Neuronal stem cell (in vitro differentiated cells): ENCODE measurements around the gene SH3PXD2A.

Source experiments
- DNase-seq: peaks from one replicate; pipeline ENCODE4 v3.0.0-alpha.2; 2013; ENCODE audit warnings: low spot score
- H2AFZ ChIP-seq: one replicate; pipeline ENCODE4 v1.6.1; 2013; ENCODE audit warnings: mild to moderate bottlenecking, low read length, inconsistent platforms
- H2AK5ac ChIP-seq: 2 replicates; pipeline ENCODE4 v1.6.1; 2013; ENCODE audit warnings: low read depth, mild to moderate bottlenecking, inconsistent platforms, low read length, moderate library complexity, mixed read lengths
- H2BK120ac ChIP-seq: 2 replicates; pipeline ENCODE4 v1.6.1; 2013; ENCODE audit warnings: low read depth, mild to moderate bottlenecking, inconsistent platforms, low read length, moderate library complexity, mixed read lengths
- H2BK12ac ChIP-seq: one replicate; pipeline ENCODE4 v1.6.1; 2013; ENCODE audit warnings: low read length, inconsistent platforms
- H2BK15ac ChIP-seq: 2 replicates; pipeline ENCODE4 v1.6.1; 2013; ENCODE audit warnings: mild to moderate bottlenecking, low read length, inconsistent platforms, mixed read lengths
- H2BK5ac ChIP-seq: one replicate; pipeline ENCODE4 v1.6.1; 2013; ENCODE audit warnings: inconsistent platforms, mild to moderate bottlenecking, low read length, moderate library complexity
- H3K14ac ChIP-seq: one replicate; pipeline ENCODE4 v1.6.1; 2013; ENCODE audit warnings: low read length, inconsistent platforms
- H3K18ac ChIP-seq: 2 replicates; pipeline ENCODE4 v1.6.1; 2013; ENCODE audit warnings: low read length, inconsistent platforms
- H3K23ac ChIP-seq: 2 replicates; pipeline ENCODE4 v1.6.1; 2013; ENCODE audit warnings: low read depth, mild to moderate bottlenecking, mixed read lengths, low read length, inconsistent platforms; ENCODE audit not compliant: poor library complexity
- H3K27ac ChIP-seq: replicated peaks from 3 replicates; pipeline ENCODE4 v1.5.1; 2013; ENCODE audit warnings: low read length, inconsistent platforms
- H3K27me3 ChIP-seq, 3 experiments: 2 replicates each; pipeline ENCODE4 v1.6.1; 2013; ENCODE audit warnings: low read length in 3 of 3, mild to moderate bottlenecking in 2 of 3, inconsistent platforms in 1 of 3, low read depth in 1 of 3, mixed read lengths in 1 of 3, moderate library complexity in 1 of 3; ENCODE audit not compliant: control insufficient read depth in 3 of 3, insufficient read depth in 3 of 3
- H3K36me3 ChIP-seq, 2 donors: replicated peaks in 1 of 2; 2 replicates each; pipeline ENCODE4 v1.6.1; 2013; ENCODE audit warnings: low read length in 2 of 2; ENCODE audit not compliant: control insufficient read depth in 2 of 2, insufficient read depth in 2 of 2
- H3K4ac ChIP-seq: 2 replicates; pipeline ENCODE4 v1.6.1; 2013; ENCODE audit warnings: inconsistent platforms, mild to moderate bottlenecking, low read length, moderate library complexity
- H3K4me1 ChIP-seq, 2 donors: 1 replicate in 1 of 2; 2 replicates in 1 of 2; pipeline ENCODE4 v1.6.1; 2013; ENCODE audit warnings: low read length in 2 of 2, low read depth in 1 of 2; ENCODE audit not compliant: control insufficient read depth in 2 of 2, insufficient read depth in 1 of 2
- H3K4me2 ChIP-seq: one replicate; pipeline ENCODE4 v1.6.1; 2013; ENCODE audit warnings: mild to moderate bottlenecking, low read length, inconsistent platforms; ENCODE audit not compliant: insufficient read depth, poor library complexity, severe bottlenecking
- H3K4me3 ChIP-seq, 2 donors: 2 replicates each; pipeline ENCODE4 v1.5.1; 2013; ENCODE audit warnings: low read length in 2 of 2, mild to moderate bottlenecking in 2 of 2, inconsistent platforms in 1 of 2, moderate library complexity in 1 of 2
- H3K79me1 ChIP-seq: one replicate; pipeline ENCODE4 v1.6.1; 2013; ENCODE audit warnings: low read depth, mild to moderate bottlenecking, inconsistent platforms, low read length, moderate library complexity
- H3K9ac ChIP-seq: one replicate; pipeline ENCODE4 v1.6.1; 2013; ENCODE audit warnings: mild to moderate bottlenecking, low read depth, low read length, inconsistent platforms; ENCODE audit not compliant: poor library complexity
- H3K9me3 ChIP-seq, 2 donors: replicated peaks in 1 of 2; 2 replicates each; pipeline versions ENCODE3 to v1.6.1; 2013; ENCODE audit warnings: low read length in 2 of 2, mild to moderate bottlenecking in 2 of 2, inconsistent platforms in 1 of 2, low read depth in 1 of 2, mixed read lengths in 1 of 2, moderate library complexity in 1 of 2; ENCODE audit not compliant: control insufficient read depth in 2 of 2, insufficient read depth in 1 of 2
- H4K8ac ChIP-seq: one replicate; pipeline ENCODE4 v1.6.1; 2013; ENCODE audit warnings: low read depth, mild to moderate bottlenecking, inconsistent platforms, low read length, moderate library complexity
- H4K91ac ChIP-seq: one replicate; pipeline ENCODE4 v1.6.1; 2013; ENCODE audit warnings: low read length, low read depth, mild to moderate bottlenecking, inconsistent platforms; ENCODE audit not compliant: poor library complexity
- WGBS, 2 donors: extraction: QIAGEN DNeasy Blood & Tissue Kit; methylation state at CpG; one replicate each; pipeline ENCODE4 v1.1.7; 2013; ENCODE audit warnings: missing lambda C conversion rate in 2 of 2, mixed read lengths in 1 of 2; ENCODE audit not compliant: insufficient read length in 2 of 2, insufficient replicate concordance in 1 of 2; ENCODE audit errors: extremely low coverage in 2 of 2; 5-methylcytosine and 5-hydroxymethylcytosine counted together

Gene SH3PXD2A

GRCh38 chr10:103620891-103621782, 234.2 kb downstream of the SH3PXD2A start:
- peaks cover 0 to 6% of the 10 kb centered on the region in 2 donors for H3K4me1 ChIP-seq
- whole genome bisulfite sequencing, 2 donors, result 100% methylated on average over 2 of the region's 15 CpGs; no CpG with 5 or more reads in 1 of the 2 donors
- no peak overlapping the region for H4K91ac ChIP-seq
- no peak overlapping the region for H2AFZ ChIP-seq
- no peaks in the 10 kb centered on the region for H3K27me3 ChIP-seq
- H2BK12ac ChIP-seq, result no peak overlapping the region
- no peak overlapping the region for H4K8ac ChIP-seq
- H3K9me3 ChIP-seq, result peaks cover 0 to 2% of the 10 kb centered on the region in 2 donors
- no peak overlapping the region for H3K14ac ChIP-seq
- no peak overlapping the region for H3K23ac ChIP-seq
- H3K9ac ChIP-seq, result no peak overlapping the region
- peak overlapping the region; percentile 22 for H2BK15ac ChIP-seq
- no peak overlapping the region for H3K4me2 ChIP-seq
- peak overlapping the region; percentile 30 for H2BK5ac ChIP-seq
- H2AK5ac ChIP-seq, result no peak overlapping the region
- no peaks in the 10 kb centered on the region for H3K79me1 ChIP-seq
- H3K27ac ChIP-seq, result no peak overlapping the region
- H3K4ac ChIP-seq, result no peak overlapping the region
- no peak overlapping the region for H3K4me3 ChIP-seq
- no peak overlapping the region for H2BK120ac ChIP-seq
- H3K18ac ChIP-seq, result peak overlapping the region; percentile 28
- DNase-seq, result no peak
- peaks cover 11 to 28% of the 10 kb centered on the region in 2 donors for H3K36me3 ChIP-seq

DNA sequence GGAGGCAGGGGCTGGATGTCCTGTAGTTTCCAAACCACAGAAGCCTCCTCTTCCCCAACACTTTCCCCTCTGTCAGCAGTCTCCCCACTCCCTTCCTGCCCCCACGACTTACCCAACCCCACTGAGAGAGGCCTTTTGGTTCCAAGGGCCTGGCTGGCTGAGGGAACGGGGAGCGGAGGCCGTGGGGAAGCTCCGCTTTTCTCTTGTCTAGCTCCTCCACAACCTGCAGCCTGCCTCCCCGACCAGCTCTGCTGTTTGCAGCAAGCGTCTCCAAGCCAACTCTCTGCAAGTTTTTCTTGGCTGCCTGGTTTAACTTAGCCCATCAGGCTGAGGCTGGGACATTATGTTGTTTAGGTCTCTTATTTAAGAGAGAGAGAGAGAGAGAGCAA, 235.0 kb downstream of the SH3PXD2A start:
- Histone ChIP-seq H3K4ac (no peak overlapping the region), H3K9me3 (peaks cover 0 to 2% of the 10 kb centered on the region in 2 donors), H4K91ac (no peak overlapping the region), H3K36me3 (peaks cover 9 to 26% of the 10 kb centered on the region in 2 donors), H2BK5ac (no peak overlapping the region), H2BK12ac (no peak overlapping the region), H3K79me1 (no peaks in the 10 kb centered on the region), H2AK5ac (no peak overlapping the region), H3K14ac (no peak overlapping the region), H2BK120ac (no peak overlapping the region), H3K27me3 (no peaks in the 10 kb centered on the region), H3K18ac (peak overlapping the region; percentile 40), H3K9ac (no peak overlapping the region), H3K4me2 (no peak overlapping the region), H3K4me1 (peaks cover 2 to 6% of the 10 kb centered on the region in 2 donors), H3K23ac (peak overlapping the region; percentile 53), H3K27ac (no peak overlapping the region), H2AFZ (no peak overlapping the region), H4K8ac (no peak overlapping the region), H2BK15ac (no peak overlapping the region), H3K4me3 (no peak overlapping the region)
- DNase-seq, result no peak
- no CpG with 5 or more reads among the region's 7 CpGs for WGBS, 2 donors

DNA sequence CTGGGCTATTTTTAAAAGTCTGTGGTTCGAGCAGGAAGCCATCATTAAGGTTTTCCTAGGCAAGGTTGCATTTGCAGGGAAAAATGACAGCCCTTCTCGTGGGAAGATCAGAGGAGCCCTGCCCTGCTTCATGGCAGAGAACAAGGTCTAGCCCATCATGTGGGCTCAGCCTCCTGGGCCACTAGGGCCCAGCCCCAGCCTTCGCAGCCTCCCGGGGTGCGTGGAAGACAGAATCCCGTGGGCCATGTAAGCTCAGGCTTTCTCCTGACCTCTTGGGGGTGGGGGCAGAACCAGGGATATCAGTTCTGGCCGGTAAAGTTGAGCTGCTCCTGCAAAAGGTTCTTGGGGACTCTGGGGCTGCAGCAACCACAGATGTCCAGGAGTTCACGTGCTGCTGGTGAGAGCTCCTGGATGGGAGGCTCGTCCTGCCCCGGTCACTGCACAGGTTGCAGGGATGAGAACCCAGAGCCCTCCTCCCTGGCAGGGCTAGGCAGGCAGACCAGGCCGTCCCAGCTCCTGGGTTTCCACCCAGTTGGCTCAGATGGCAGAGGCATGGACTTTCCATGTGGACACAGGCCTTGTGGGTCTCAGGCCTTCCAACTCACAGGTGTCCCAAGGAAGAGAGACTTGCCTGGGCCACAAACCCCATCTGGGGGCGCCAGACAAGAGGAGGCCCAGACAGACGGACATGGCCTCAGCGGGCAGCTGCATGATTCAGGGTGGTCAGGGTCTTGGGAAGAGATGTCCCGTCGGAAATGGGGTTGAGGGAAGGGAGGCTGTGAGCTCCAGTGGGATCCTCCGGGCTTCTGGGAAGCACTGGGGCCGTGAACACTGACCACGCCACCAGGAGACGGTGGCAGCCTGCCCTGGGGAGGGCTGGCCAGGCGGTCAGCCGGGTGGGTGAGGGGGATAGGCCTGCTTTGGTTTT, 235.7 kb downstream of the SH3PXD2A start:
- no peak overlapping the region for H4K91ac ChIP-seq
- no peaks in the 10 kb centered on the region for H3K79me1 ChIP-seq
- H3K27ac ChIP-seq, result no peak overlapping the region
- no peak for DNase-seq
- H2BK120ac ChIP-seq, result no peak overlapping the region
- no peak overlapping the region for H2BK15ac ChIP-seq
- H3K4me2 ChIP-seq, result no peak overlapping the region
- peaks cover 4 to 7% of the 10 kb centered on the region in 2 donors for H3K4me1 ChIP-seq
- H3K9ac ChIP-seq, result no peak overlapping the region
- WGBS, 2 donors, result no CpG with 5 or more reads among the region's 22 CpGs
- peak overlapping the region; percentile 57 for H3K18ac ChIP-seq
- no peak overlapping the region for H3K4me3 ChIP-seq
- peaks cover 6 to 26% of the 10 kb centered on the region in 2 donors for H3K36me3 ChIP-seq
- H3K4ac ChIP-seq, result no peak overlapping the region
- no peak overlapping the region for H4K8ac ChIP-seq
- H3K14ac ChIP-seq, result no peak overlapping the region
- peaks cover 0 to 2% of the 10 kb centered on the region in 2 donors for H3K9me3 ChIP-seq
- peak overlapping the region; percentile 68 for H2BK5ac ChIP-seq
- H3K27me3 ChIP-seq, result no peaks in the 10 kb centered on the region
- no peak overlapping the region for H2AK5ac ChIP-seq
- no peak overlapping the region for H2BK12ac ChIP-seq
- no peak overlapping the region for H3K23ac ChIP-seq
- no peak overlapping the region for H2AFZ ChIP-seq
